Astrocyte of the spinal cord (primary cell): ENCODE measurements around the gene OR10V1.

Source experiments
- DNase-seq: peaks from one replicate; pipeline ENCODE4 v3.0.0; 2011; ENCODE audit warnings: low read depth, low spot score
- H3K4me3 ChIP-seq: 2 replicates; pipeline ENCODE4 v1.5.1; 2011; ENCODE audit warnings: low read depth, mild to moderate bottlenecking, low read length, moderate library complexity
- in situ Hi-C: cut with HindIII; loops from 2 replicates; pipeline ENCODE4 v1.10.0; 2017; ENCODE audit warnings: low sequenced_read_pairs
- TF ChIP-seq, protein P1 (sequence below): IDR thresholded peaks from 2 replicates; pipeline ENCODE4 v1.5.1; 2012; ENCODE audit warnings: low read depth, mild to moderate bottlenecking, low read length, inconsistent platforms

Gene OR10V1

DNA sequence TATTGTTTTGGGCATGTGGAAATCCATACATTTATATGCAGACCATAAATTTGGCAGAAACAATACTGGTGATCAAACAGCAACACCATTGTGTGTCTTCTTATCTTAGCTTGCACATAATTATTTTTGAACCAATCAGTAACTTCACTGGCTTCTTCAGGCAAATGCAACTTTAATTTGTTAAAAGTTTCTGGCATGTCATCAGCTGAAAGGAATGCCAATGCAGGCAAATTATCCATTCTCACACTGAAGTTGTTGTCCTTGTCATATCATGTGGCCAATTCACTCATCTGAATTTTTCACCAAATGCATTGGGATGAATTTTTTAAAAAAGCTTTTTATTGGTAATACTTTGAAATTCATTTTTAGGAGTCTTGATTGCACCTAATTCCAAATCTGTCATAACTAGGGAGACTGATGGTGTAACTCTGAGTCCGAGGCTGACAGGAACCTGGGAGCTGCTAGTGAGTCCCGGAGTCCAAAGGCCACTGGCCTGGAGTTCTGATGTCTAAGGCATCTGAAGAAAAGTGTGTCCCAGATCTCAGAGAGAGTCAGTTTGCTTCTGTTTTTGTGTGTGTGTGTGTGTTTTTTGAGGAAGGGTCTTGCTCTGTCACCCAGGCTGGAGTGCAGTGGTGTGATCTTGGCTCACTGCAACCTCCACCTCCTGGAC is 17.4 kb upstream of the OR10V1 start:
- in situ Hi-C loops, result no loop called here
- no peak overlapping the region for H3K4me3 ChIP-seq
- TF ChIP-seq, protein P1, sequence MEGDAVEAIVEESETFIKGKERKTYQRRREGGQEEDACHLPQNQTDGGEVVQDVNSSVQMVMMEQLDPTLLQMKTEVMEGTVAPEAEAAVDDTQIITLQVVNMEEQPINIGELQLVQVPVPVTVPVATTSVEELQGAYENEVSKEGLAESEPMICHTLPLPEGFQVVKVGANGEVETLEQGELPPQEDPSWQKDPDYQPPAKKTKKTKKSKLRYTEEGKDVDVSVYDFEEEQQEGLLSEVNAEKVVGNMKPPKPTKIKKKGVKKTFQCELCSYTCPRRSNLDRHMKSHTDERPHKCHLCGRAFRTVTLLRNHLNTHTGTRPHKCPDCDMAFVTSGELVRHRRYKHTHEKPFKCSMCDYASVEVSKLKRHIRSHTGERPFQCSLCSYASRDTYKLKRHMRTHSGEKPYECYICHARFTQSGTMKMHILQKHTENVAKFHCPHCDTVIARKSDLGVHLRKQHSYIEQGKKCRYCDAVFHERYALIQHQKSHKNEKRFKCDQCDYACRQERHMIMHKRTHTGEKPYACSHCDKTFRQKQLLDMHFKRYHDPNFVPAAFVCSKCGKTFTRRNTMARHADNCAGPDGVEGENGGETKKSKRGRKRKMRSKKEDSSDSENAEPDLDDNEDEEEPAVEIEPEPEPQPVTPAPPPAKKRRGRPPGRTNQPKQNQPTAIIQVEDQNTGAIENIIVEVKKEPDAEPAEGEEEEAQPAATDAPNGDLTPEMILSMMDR, result no peak
- DNase-seq, result no peak

DNA sequence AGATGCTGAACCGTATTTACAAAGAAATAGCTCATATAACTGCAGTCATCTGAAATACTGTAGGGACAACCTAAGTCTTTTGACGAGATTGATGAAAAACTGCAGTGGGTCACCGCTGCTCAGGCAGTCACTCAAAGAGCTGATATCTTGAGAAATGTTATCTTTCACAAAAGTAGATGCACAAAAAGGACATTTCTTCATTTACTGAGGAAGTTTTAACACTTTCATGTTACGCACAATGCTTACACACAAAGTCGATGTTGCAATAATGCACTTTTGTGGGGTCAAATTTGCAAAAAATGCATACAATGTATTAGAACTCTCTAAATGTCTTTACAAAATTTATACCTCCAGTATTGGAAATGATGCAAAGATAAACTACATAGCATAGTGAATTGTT is 16.2 kb upstream of the OR10V1 start:
- DNase-seq, result no peak
- TF ChIP-seq, protein P1, result no peak
- in situ Hi-C loops, result no loop called here
- H3K4me3 ChIP-seq, result no peak overlapping the region

DNA sequence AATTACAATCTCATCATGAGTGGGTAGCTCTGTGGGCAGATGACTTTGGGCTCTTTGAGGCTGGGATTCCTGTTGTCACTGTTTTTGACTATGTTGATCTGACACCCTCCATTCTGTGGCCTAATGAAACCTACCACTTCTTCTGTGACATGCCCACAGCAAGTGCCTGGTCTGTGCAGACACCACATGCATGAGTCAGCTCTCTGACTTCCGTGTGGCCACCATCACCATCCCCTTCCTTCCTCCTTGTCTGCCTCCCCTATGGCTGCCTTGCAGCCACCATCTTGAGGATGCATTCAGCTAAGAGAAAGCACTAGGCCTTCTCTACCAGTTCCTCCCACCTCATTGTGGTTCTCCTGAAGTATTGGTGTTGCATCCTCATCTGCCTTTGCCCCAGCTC is 15.3 kb upstream of the OR10V1 start:
- DNase-seq, result no peak
- in situ Hi-C loops, result no loop called here
- TF ChIP-seq, protein P1, result no peak
- H3K4me3 ChIP-seq, result no peak overlapping the region

DNA sequence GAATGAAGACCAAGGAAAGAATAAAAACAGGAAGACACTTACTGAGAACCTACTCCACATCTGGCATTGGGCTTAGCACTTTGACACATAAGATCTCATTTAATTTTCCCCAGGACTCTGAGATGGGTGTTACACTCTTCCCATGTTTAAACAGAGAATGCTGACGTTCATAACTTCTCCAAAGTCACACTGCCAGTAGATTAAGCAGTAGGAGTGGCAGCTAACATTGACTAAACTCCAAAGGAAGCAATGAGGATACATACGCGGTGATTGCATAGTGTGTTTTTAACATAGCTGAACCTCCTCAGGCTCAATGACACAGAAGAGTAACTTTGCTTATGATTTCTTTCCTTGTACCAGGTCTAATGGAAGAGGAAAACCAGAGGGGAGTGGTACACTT is 14.5 kb upstream of the OR10V1 start:
- H3K4me3 ChIP-seq, result no peak overlapping the region
- TF ChIP-seq, protein P1, result no peak
- in situ Hi-C loops, result no loop called here
- no peak for DNase-seq

DNA sequence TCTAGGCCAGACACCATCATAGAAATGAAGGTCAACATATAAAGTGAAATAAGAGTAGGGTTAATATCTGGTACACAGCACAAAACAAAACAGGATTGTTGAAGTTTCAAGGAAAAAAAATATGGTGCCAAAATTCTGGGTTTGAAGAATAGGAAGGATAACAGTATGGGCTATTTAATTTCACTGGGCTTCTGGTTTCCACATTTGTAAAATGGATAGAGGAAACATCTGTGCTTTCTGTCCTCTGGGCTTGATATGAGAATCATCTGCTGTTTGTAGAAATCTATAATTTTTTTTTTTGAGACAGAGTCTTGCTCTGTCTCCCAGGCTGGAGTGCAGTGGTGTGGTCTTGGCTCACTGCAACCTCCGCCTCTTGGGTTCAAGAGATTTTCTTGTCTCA is 13.8 kb upstream of the OR10V1 start:
- DNase-seq, result no peak
- in situ Hi-C loops, result no loop called here
- no peak overlapping the region for H3K4me3 ChIP-seq
- TF ChIP-seq, protein P1, result no peak

DNA sequence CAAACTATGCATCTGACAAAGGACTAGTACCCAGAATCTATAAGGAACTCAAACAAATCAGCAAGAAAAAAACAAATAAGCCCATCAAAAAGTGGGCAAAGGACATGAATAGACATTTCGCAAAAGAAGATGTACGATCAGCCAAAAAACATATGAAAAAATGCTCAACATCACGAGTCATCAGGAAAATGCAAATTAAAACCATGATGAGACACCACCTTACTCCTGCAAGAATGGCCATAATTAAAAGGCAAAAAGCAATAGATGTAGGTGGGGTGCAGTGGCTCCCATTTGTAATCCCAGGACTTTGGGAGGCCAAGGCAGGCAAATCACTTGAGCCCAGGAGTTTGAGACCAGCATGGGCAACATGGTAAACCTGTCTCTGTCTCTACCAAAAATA is 10.4 kb upstream of the OR10V1 start:
- in situ Hi-C loops, result no loop called here
- H3K4me3 ChIP-seq, result no peak overlapping the region
- TF ChIP-seq, protein P1, result no peak
- no peak for DNase-seq
